Measurements from ENCODE around the gene CROCC2.

- no peak for TF ChIP-seq RNF2 (IDR thresholded peaks at IDR 0.05; ENCODE audit: borderline replicate concordance, low read depth)
- no peak for TF ChIP-seq CTCF (IDR thresholded peaks at IDR 0.05)
- TF ChIP-seq EHMT2 (IDR thresholded peaks at IDR 0.05; ENCODE audit: low read depth): no peak
- no peak for TF ChIP-seq POLR2A (IDR thresholded peaks at IDR 0.05; ENCODE audit: low read length)
Observed at GRCh38 chr2:241030333-241030680, 124.2 kb downstream of the CROCC2 start.
